ENCODE results near the gene AKT3. TPM values are rescaled to one million over a fixed set of nuclear protein-coding genes. Genes with fewer than 3 reads are reported as not detected.

Gene AKT3
- total RNA-seq, 1 donor from 2014 or later = 110 TPM

DNA sequence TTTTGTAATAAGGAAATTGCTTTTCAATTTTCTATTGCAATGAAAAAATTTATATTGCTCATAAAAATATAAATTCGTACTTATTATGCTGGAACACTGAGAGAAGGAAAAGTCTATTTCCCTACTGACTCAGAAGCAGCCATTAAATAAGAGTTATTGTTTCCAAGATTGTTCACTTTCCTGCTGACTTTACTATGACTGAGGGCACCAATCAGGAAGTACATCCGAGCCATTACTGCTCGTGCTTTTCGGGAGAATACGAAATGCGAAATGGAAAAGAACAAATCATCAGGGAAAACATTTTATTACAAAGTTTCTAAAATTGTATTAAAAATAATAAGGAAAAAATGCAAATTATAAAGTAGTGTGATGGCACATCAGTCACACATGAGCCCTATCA, 204.8 kb downstream of the AKT3 start:
- H3K9me3 Mint-ChIP-seq = peaks cover 18% of the 10 kb centered on the region
- H3K4me3 Mint-ChIP-seq = no peak overlapping the region
- no peak for DNase-seq (ENCODE audit: low spot score in 2 of 2, unreplicated experiment in 2 of 2)
- TF ChIP-seq, protein P1, sequence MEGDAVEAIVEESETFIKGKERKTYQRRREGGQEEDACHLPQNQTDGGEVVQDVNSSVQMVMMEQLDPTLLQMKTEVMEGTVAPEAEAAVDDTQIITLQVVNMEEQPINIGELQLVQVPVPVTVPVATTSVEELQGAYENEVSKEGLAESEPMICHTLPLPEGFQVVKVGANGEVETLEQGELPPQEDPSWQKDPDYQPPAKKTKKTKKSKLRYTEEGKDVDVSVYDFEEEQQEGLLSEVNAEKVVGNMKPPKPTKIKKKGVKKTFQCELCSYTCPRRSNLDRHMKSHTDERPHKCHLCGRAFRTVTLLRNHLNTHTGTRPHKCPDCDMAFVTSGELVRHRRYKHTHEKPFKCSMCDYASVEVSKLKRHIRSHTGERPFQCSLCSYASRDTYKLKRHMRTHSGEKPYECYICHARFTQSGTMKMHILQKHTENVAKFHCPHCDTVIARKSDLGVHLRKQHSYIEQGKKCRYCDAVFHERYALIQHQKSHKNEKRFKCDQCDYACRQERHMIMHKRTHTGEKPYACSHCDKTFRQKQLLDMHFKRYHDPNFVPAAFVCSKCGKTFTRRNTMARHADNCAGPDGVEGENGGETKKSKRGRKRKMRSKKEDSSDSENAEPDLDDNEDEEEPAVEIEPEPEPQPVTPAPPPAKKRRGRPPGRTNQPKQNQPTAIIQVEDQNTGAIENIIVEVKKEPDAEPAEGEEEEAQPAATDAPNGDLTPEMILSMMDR (IDR thresholded peaks at IDR 0.05; ENCODE audit: unreplicated experiment) = no peak
- H3K27me3 Mint-ChIP-seq (ENCODE audit: low read depth) = no peaks in the 10 kb centered on the region
- H3K4me1 Mint-ChIP-seq = no peaks in the 10 kb centered on the region
- peaks cover 60% of the 10 kb centered on the region for H3K36me3 Mint-ChIP-seq
- no peak overlapping the region for H3K27ac Mint-ChIP-seq

DNA sequence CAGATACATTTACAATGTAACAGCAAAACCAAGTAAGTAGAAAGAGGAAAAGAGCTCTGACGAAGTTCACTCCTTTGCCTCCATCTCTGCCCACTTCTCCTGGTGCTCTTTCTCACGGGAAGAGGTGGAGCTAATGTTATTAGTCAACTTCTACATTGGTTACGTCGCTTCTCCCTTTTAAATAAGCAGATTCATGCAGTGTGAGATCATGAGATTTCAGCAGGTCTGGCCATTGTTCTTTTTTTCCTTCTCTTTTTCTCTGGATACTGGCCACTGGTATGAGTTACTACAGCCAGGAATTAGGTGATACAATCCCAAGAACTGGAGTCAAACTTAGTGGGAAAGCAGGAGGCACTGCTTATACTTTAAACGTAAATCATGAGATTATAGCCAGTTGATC, 207.1 kb downstream of the AKT3 start:
- TF ChIP-seq, protein P1 (IDR thresholded peaks at IDR 0.05; ENCODE audit: unreplicated experiment) = no peak
- no peak for DNase-seq (ENCODE audit: low spot score in 2 of 2, unreplicated experiment in 2 of 2)
- H3K36me3 Mint-ChIP-seq = peaks cover 67% of the 10 kb centered on the region
- H3K27me3 Mint-ChIP-seq (ENCODE audit: low read depth) = no peaks in the 10 kb centered on the region
- H3K9me3 Mint-ChIP-seq = peaks cover 28% of the 10 kb centered on the region
- H3K4me3 Mint-ChIP-seq = no peak overlapping the region
- H3K4me1 Mint-ChIP-seq = no peaks in the 10 kb centered on the region
- H3K27ac Mint-ChIP-seq = no peak overlapping the region

DNA sequence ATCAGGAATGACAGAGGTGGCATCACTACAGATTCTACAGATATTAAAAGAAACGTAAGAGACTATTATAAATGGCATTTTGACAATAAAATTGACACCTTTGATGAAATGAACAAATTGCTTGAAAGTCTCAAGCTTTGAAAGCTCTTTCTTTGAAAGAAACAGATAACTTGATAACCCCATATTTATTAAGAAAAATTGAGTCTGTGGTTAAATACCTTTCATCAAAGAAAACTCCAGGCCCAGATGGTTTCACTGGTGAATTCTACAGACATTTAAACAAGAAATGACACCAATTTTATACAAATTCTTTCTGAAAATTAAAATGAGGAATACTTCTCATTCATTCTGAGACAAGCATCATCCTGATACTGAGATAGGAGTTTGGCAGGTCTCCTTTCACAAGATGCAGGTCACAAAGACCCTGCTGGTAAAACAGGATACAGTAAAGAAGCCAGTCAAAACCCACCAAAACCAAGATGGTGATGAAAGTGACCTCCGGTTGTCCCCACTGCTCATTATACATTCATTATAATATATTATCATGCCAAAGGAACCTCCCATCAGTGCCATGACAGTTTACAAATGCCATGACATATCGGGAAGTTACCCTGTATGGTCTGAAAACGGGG, 210.9 kb downstream of the AKT3 start:
- peaks cover 35% of the 10 kb centered on the region for H3K9me3 Mint-ChIP-seq
- H3K4me1 Mint-ChIP-seq = no peaks in the 10 kb centered on the region
- TF ChIP-seq, protein P1 (IDR thresholded peaks at IDR 0.05; ENCODE audit: unreplicated experiment) = no peak
- H3K27ac Mint-ChIP-seq = no peak overlapping the region
- no peaks in the 10 kb centered on the region for H3K27me3 Mint-ChIP-seq (ENCODE audit: low read depth)
- peaks cover 56% of the 10 kb centered on the region for H3K36me3 Mint-ChIP-seq
- no peak overlapping the region for H3K4me3 Mint-ChIP-seq
- no peak for DNase-seq (ENCODE audit: low spot score in 2 of 2, unreplicated experiment in 2 of 2)

DNA sequence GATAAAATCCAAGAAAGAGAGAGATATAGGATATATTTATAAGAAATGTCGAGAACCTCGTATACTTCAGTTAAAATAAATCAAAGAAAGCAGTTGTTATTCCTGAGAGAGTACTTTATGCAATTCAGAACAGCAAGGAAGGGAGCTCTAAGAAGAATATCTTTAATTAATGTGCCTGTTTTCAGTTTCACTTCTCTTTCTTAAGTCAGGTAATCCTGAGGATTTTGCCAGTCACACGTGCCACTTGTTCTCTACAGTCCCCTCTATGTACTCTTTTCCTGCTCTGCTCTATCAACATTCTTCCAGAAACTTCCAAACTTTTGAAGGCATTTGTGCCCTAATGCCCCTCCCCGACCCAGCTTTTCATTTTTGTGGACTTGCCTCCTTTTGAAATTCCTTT, 211.9 kb downstream of the AKT3 start:
- Mint-ChIP-seq H3K4me3 (no peak overlapping the region), H3K9me3 (peaks cover 42% of the 10 kb centered on the region), H3K4me1 (no peaks in the 10 kb centered on the region), H3K27ac (no peak overlapping the region), H3K36me3 (peaks cover 62% of the 10 kb centered on the region), H3K27me3 (ENCODE audit: low read depth) (no peaks in the 10 kb centered on the region)
- DNase-seq (ENCODE audit: low spot score in 2 of 2, unreplicated experiment in 2 of 2) = no peak
- TF ChIP-seq, protein P1 (IDR thresholded peaks at IDR 0.05; ENCODE audit: unreplicated experiment) = no peak

DNA sequence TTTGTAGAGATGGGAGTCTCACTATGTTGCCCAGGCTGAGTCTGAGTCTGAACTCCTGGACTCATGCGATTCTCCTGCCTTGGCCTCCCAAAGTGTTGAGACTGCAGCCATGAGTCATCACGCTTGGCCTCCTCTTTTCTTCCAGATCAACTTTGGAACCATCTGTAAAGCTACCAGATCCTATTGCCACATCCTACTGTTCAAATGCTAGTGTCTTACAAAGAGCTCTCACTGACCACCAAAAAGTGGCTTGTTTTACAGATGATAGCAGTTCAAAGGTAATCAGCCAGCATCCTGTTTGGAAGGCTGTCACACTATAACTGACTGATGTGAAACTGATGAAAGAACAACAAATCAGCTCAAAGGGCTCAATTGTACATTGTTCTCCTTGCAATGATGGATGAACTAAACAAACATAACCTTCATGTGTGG, 221.6 kb downstream of the AKT3 start:
- Mint-ChIP-seq H3K4me1 (no peaks in the 10 kb centered on the region), H3K36me3 (peaks cover 76% of the 10 kb centered on the region), H3K27ac (no peak overlapping the region), H3K4me3 (no peak overlapping the region), H3K9me3 (peaks cover 38% of the 10 kb centered on the region), H3K27me3 (ENCODE audit: low read depth) (no peaks in the 10 kb centered on the region)
- TF ChIP-seq, protein P1 (IDR thresholded peaks at IDR 0.05; ENCODE audit: unreplicated experiment) = no peak
- no peak for DNase-seq (ENCODE audit: low spot score in 2 of 2, unreplicated experiment in 2 of 2)
